Neural cell (in vitro differentiated cells): ENCODE data around the gene GLI3.

ENCODE experiments used
- EP300 ChIP-seq: fragments of 450-650 bp; conservative IDR thresholded peaks from 2 replicates; pipeline ENCODE4 v1.6.1; 2014; ENCODE audit warnings: antibody characterized with exemption, mild to moderate bottlenecking, moderate library complexity; ENCODE audit not compliant: poor library complexity, severe bottlenecking
- EZH2 ChIP-seq: fragments of 200-600, 300-800 bp; shearing (Covaris generic), sonication (generic); IDR thresholded peaks from 2 replicates; pipeline ENCODE4 v1.6.1; 2014; ENCODE audit warnings: antibody characterized with exemption, low read length, borderline replicate concordance, mild to moderate bottlenecking; ENCODE audit not compliant: insufficient read depth, poor library complexity, severe bottlenecking
- MXI1 ChIP-seq: fragments of 450-650 bp; conservative IDR thresholded peaks from 2 replicates; pipeline ENCODE4 v1.6.1; 2014; ENCODE audit warnings: antibody characterized with exemption, mild to moderate bottlenecking; ENCODE audit not compliant: poor library complexity, severe bottlenecking
- POLR2AphosphoS5 ChIP-seq: IDR thresholded peaks from 2 replicates; pipeline ENCODE4 v1.6.1; 2012
- RAD21 ChIP-seq: fragments of 450-650 bp; conservative IDR thresholded peaks from 2 replicates; pipeline ENCODE4 v1.6.1; 2014; ENCODE audit warnings: antibody characterized with exemption, mild to moderate bottlenecking, moderate library complexity
- SMC3 ChIP-seq: fragments of 450-650 bp; conservative IDR thresholded peaks from 2 replicates; pipeline ENCODE4 v1.6.1; 2014; ENCODE audit warnings: antibody characterized with exemption, mild to moderate bottlenecking, moderate library complexity; ENCODE audit not compliant: poor library complexity
- TAF1 ChIP-seq: IDR thresholded peaks from 2 replicates; pipeline ENCODE4 v1.6.1; 2012; ENCODE audit warnings: low read depth
- TF ChIP-seq, protein P1 (sequence below): fragments of 450-650 bp; IDR thresholded peaks from 2 replicates; pipeline ENCODE4 v1.5.1; 2014; ENCODE audit warnings: antibody characterized with exemption, mild to moderate bottlenecking, moderate library complexity; ENCODE audit not compliant: poor library complexity, severe bottlenecking
- TF ChIP-seq, protein P2 (sequence below): IDR thresholded peaks from 2 replicates; pipeline ENCODE4 v1.6.1; 2012; ENCODE audit warnings: borderline replicate concordance

DNA sequence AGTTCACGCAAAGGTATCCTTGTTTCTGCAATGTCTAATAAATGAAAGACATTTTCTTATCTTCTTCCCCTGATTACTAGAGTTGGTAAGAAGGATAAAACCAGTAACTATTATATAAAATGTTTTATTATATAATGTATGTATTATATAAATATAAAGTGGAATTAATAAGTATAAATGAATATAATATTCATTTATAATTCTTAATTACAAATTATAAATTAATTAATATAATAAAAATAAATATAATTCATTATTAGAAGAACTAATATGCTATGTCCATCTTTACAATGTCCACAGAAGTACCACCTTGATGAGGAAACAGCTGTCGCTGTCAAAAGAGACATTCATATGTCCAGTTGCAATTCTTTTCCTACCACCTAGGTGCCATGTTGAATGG lies 177.7 kb downstream of the GLI3 start:
- TF ChIP-seq POLR2AphosphoS5: no peak
- TF ChIP-seq, protein P1, sequence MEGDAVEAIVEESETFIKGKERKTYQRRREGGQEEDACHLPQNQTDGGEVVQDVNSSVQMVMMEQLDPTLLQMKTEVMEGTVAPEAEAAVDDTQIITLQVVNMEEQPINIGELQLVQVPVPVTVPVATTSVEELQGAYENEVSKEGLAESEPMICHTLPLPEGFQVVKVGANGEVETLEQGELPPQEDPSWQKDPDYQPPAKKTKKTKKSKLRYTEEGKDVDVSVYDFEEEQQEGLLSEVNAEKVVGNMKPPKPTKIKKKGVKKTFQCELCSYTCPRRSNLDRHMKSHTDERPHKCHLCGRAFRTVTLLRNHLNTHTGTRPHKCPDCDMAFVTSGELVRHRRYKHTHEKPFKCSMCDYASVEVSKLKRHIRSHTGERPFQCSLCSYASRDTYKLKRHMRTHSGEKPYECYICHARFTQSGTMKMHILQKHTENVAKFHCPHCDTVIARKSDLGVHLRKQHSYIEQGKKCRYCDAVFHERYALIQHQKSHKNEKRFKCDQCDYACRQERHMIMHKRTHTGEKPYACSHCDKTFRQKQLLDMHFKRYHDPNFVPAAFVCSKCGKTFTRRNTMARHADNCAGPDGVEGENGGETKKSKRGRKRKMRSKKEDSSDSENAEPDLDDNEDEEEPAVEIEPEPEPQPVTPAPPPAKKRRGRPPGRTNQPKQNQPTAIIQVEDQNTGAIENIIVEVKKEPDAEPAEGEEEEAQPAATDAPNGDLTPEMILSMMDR: no peak
- TF ChIP-seq, protein P2, sequence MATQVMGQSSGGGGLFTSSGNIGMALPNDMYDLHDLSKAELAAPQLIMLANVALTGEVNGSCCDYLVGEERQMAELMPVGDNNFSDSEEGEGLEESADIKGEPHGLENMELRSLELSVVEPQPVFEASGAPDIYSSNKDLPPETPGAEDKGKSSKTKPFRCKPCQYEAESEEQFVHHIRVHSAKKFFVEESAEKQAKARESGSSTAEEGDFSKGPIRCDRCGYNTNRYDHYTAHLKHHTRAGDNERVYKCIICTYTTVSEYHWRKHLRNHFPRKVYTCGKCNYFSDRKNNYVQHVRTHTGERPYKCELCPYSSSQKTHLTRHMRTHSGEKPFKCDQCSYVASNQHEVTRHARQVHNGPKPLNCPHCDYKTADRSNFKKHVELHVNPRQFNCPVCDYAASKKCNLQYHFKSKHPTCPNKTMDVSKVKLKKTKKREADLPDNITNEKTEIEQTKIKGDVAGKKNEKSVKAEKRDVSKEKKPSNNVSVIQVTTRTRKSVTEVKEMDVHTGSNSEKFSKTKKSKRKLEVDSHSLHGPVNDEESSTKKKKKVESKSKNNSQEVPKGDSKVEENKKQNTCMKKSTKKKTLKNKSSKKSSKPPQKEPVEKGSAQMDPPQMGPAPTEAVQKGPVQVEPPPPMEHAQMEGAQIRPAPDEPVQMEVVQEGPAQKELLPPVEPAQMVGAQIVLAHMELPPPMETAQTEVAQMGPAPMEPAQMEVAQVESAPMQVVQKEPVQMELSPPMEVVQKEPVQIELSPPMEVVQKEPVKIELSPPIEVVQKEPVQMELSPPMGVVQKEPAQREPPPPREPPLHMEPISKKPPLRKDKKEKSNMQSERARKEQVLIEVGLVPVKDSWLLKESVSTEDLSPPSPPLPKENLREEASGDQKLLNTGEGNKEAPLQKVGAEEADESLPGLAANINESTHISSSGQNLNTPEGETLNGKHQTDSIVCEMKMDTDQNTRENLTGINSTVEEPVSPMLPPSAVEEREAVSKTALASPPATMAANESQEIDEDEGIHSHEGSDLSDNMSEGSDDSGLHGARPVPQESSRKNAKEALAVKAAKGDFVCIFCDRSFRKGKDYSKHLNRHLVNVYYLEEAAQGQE: no peak
- no peak for TF ChIP-seq EZH2
- TF ChIP-seq EP300: no peak
- no peak for TF ChIP-seq RAD21
- TF ChIP-seq MXI1: no peak
- TF ChIP-seq SMC3: no peak
- TF ChIP-seq TAF1: no peak
